Nephron (organoid): ENCODE data around the gene IL2RG.

Experiments used
- H3K27ac Mint-ChIP-seq, 3 experiments: 2 replicates each; pipeline ENCODE4 v1.8.0; 2020; ENCODE audit warnings: mixed read lengths in 3 of 3, mild to moderate bottlenecking in 2 of 3, moderate library complexity in 1 of 3
- H3K27me3 Mint-ChIP-seq: 2 replicates; pipeline ENCODE4 v1.8.0; 2021; ENCODE audit warnings: low read depth, mild to moderate bottlenecking, moderate library complexity, mixed read lengths
- H3K36me3 Mint-ChIP-seq: 2 replicates; pipeline ENCODE4 v1.8.0; 2020; ENCODE audit warnings: low read depth, mixed read lengths
- H3K4me1 Mint-ChIP-seq: 2 replicates; pipeline ENCODE4 v1.8.0; 2020; ENCODE audit warnings: mixed read lengths
- H3K4me3 Mint-ChIP-seq, 3 experiments: 2 replicates each; pipeline ENCODE4 v1.8.0; 2020; ENCODE audit warnings: mild to moderate bottlenecking in 3 of 3, mixed read lengths in 3 of 3, moderate library complexity in 2 of 3
- H3K9me3 Mint-ChIP-seq: 2 replicates; pipeline ENCODE4 v1.8.0; 2020; ENCODE audit warnings: mixed read lengths
- TF ChIP-seq, protein P1 (sequence below), 3 experiments: fragments of 200-600 bp; sonication (generic); IDR thresholded peaks; one replicate each; pipeline ENCODE4 v1.5.0; 2021; ENCODE audit warnings: antibody characterized with exemption in 3 of 3; ENCODE audit not compliant: unreplicated experiment in 3 of 3

IL2RG gene

GRCh38 chrX:71118032-71118984, 6.9 kb upstream of the IL2RG start, which contains the start of gene MED12:
Gene MED12 (plus strand): TSS chrX:71118596. CDS start chrX:71118755, 159 bp downstream.
- H3K36me3 Mint-ChIP-seq, result peaks cover 31% of the 10 kb centered on the region
- H3K4me3 Mint-ChIP-seq, result peak within 1 kb of the TSS; percentile 87 to 89 (median 88)
- H3K27me3 Mint-ChIP-seq, result no peaks in the 10 kb centered on the region
- no peaks in the 10 kb centered on the region for H3K4me1 Mint-ChIP-seq
- peaks cover 2% of the 10 kb centered on the region for H3K9me3 Mint-ChIP-seq
- TF ChIP-seq, protein P1, sequence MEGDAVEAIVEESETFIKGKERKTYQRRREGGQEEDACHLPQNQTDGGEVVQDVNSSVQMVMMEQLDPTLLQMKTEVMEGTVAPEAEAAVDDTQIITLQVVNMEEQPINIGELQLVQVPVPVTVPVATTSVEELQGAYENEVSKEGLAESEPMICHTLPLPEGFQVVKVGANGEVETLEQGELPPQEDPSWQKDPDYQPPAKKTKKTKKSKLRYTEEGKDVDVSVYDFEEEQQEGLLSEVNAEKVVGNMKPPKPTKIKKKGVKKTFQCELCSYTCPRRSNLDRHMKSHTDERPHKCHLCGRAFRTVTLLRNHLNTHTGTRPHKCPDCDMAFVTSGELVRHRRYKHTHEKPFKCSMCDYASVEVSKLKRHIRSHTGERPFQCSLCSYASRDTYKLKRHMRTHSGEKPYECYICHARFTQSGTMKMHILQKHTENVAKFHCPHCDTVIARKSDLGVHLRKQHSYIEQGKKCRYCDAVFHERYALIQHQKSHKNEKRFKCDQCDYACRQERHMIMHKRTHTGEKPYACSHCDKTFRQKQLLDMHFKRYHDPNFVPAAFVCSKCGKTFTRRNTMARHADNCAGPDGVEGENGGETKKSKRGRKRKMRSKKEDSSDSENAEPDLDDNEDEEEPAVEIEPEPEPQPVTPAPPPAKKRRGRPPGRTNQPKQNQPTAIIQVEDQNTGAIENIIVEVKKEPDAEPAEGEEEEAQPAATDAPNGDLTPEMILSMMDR (IDR thresholded peaks at IDR 0.05; ENCODE audit: unreplicated experiment in 3 of 3), result no peak
- peak within 1 kb of the TSS; percentile 66 to 91 (median 84) for H3K27ac Mint-ChIP-seq

DNA sequence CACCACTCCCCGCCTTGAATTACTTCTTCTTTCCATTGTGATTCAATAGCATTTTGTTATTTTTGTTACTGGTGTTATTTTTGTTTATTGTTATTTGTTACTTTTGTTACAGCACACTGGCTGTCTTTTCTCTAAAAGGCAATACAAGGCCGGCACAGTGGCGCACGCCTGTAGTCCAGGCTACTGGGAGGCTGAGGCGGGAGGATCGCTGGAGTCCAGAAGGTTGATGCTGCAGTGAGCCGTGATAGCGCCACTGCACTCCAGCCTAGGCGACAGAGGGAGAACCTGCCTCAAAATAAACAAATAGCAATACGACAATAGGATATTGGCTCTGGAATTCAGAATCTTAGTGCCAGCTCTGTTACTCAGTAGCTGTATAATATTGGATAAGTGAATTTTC, 6.0 kb upstream of the IL2RG start:
- Mint-ChIP-seq H3K27ac (no peak overlapping the region), H3K36me3 (peaks cover 22% of the 10 kb centered on the region), H3K4me3 (peak overlapping the region in 2 of 3 experiments; percentile 32 to 52)

GRCh38 chrX:71111921-71112431, 599 bp upstream of the IL2RG start:
- Mint-ChIP-seq H3K27ac (no peak overlapping the region), H3K27me3 (no peaks in the 10 kb centered on the region), H3K9me3 (peaks cover 3% of the 10 kb centered on the region), H3K4me3 (no peak overlapping the region), H3K4me1 (peaks cover 28% of the 10 kb centered on the region), H3K36me3 (no peaks in the 10 kb centered on the region)
- TF ChIP-seq, protein P1 (IDR thresholded peaks at IDR 0.05; ENCODE audit: unreplicated experiment in 3 of 3), result no peak

More for the DNA sequence above, 6.0 kb upstream of the IL2RG start:
- TF ChIP-seq, protein P1 (IDR thresholded peaks at IDR 0.05; ENCODE audit: unreplicated experiment in 3 of 3), result no peak
- H3K9me3 Mint-ChIP-seq, result peaks cover 3% of the 10 kb centered on the region
- H3K4me1 Mint-ChIP-seq, result peaks cover 2% of the 10 kb centered on the region
- H3K27me3 Mint-ChIP-seq, result no peaks in the 10 kb centered on the region

GRCh38 chrX:71109051-71109450, 2.3 kb downstream of the IL2RG start:
- no peak overlapping the region for H3K27ac Mint-ChIP-seq
- H3K27me3 Mint-ChIP-seq, result no peaks in the 10 kb centered on the region

GRCh38 chrX:71107762-71108360, 3.5 kb downstream of the IL2RG start:
- H3K4me1 Mint-ChIP-seq, result peaks cover 51% of the 10 kb centered on the region
- H3K27ac Mint-ChIP-seq, result peak overlapping the region; percentile 34 to 66 (median 51)
- TF ChIP-seq, protein P1 (IDR thresholded peaks at IDR 0.05; ENCODE audit: unreplicated experiment in 3 of 3), result no peak
- no peaks in the 10 kb centered on the region for H3K36me3 Mint-ChIP-seq
- no peak overlapping the region for H3K4me3 Mint-ChIP-seq
- peaks cover 2% of the 10 kb centered on the region for H3K9me3 Mint-ChIP-seq
- H3K27me3 Mint-ChIP-seq, result no peaks in the 10 kb centered on the region

More at GRCh38 chrX:71109051-71109450, 2.3 kb downstream of the IL2RG start:
- Mint-ChIP-seq H3K4me1 (peaks cover 40% of the 10 kb centered on the region), H3K9me3 (peaks cover 5% of the 10 kb centered on the region), H3K36me3 (no peaks in the 10 kb centered on the region), H3K4me3 (no peak overlapping the region)
- TF ChIP-seq, protein P1 (IDR thresholded peaks at IDR 0.05; ENCODE audit: unreplicated experiment in 3 of 3), result no peak
